NOMO-1 treated with dmso at 0.1 percent for 144 hours (cell line): Measurements from ENCODE around the gene CD7.
A peak's percentile ranks its signal among the peaks of the same experiment; 100 is the strongest.
"Not testable (repeated sequence)": the region's sequence is repeated elsewhere in the genome, so short reads cannot be mapped to it uniquely, and the experiment has no call there.

Experiments
- DNase-seq: peaks from one replicate; lab custom pipeline; 2025; ENCODE audit not compliant: unreplicated experiment; lab: John Stamatoyannopoulos, UW

The CD7 gene

GRCh38 chr17:82317394-82318168 lies at the start of gene CD7:
TSS of gene CD7 (minus strand) at chr17:82317608. CDS start at chr17:82317495, 113 bp downstream.
- DNase-seq = no peak

GRCh38 chr17:82366749-82367148 lies 49.3 kb upstream of the CD7 start:
- DNase-seq = no peak

- DNase-seq = no peak
Observed at GRCh38 chr17:82365606-82366295, 48.3 kb upstream of the CD7 start.

GRCh38 chr17:82361885-82362633 lies 44.7 kb upstream of the CD7 start:
- DNase-seq = no peak

GRCh38 chr17:82359451-82360074 lies 42.2 kb upstream of the CD7 start:
- DNase-seq = not testable (repeated sequence)

GRCh38 chr17:82358465-82359350 lies 41.3 kb upstream of the CD7 start, which contains the start of gene TEX19:
TSS of gene TEX19 (plus strand) at chr17:82359247. CDS start at chr17:82362151, 2,904 bp downstream.
- no peak for DNase-seq

GRCh38 chr17:82357394-82357793 lies 40.0 kb upstream of the CD7 start:
- no peak for DNase-seq

- no peak for DNase-seq
Observed at GRCh38 chr17:82356845-82357355, 39.5 kb upstream of the CD7 start.

- no peak for DNase-seq
Observed at GRCh38 chr17:82355770-82356427, 38.5 kb upstream of the CD7 start.

GRCh38 chr17:82354804-82355308 lies 37.4 kb upstream of the CD7 start:
- no peak for DNase-seq

GRCh38 chr17:82353484-82353883 lies 36.1 kb upstream of the CD7 start:
- no peak for DNase-seq

GRCh38 chr17:82351713-82352488 lies 34.5 kb upstream of the CD7 start:
- DNase-seq = peak; percentile 39

GRCh38 chr17:82351254-82351712 lies 33.9 kb upstream of the CD7 start:
- DNase-seq = no peak

GRCh38 chr17:82350182-82351030 lies 33.0 kb upstream of the CD7 start:
- no peak for DNase-seq

GRCh38 chr17:82349287-82349701 lies 31.9 kb upstream of the CD7 start:
- DNase-seq = no peak

GRCh38 chr17:82348866-82349265 lies 31.5 kb upstream of the CD7 start:
- no peak for DNase-seq

GRCh38 chr17:82348434-82348833 lies 31.0 kb upstream of the CD7 start:
- no peak for DNase-seq
